ENCODE results near the gene GRIN3A.

DNA sequence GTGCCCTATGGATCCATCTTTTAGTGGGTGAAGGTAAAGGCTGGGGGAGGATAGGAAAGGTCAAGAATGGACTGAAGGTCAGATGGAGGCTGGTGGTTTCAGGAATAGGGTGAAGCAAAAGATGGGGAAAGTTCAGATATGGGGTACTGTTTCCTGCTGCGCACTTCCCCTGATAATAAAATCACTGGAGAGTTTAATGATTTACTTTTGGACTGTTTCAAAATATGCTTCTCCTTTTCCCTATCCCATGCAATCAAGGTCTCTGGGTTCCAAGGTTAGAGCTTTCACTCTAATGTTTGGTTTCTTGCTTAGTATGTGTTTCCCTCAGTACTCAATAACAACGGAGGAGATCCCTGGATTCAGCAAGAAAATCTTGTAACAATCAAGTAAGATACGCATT is 132.9 kb downstream of the GRIN3A start:
- TF ChIP-seq ZNF274 (IDR thresholded peaks at IDR 0.05; ENCODE audit: low read depth, low read length) (no peak), YY1 (IDR thresholded peaks at IDR 0.05; ENCODE audit: insufficient read depth, insufficient read length) (no peak)

All from NT2/D1 (cell line).